ENCODE results near the gene PTPRU.
"Not testable (repeated sequence)": the region's sequence is repeated elsewhere in the genome, so short reads cannot be mapped to it uniquely, and the experiment has no call there.

The PTPRU gene

DNA sequence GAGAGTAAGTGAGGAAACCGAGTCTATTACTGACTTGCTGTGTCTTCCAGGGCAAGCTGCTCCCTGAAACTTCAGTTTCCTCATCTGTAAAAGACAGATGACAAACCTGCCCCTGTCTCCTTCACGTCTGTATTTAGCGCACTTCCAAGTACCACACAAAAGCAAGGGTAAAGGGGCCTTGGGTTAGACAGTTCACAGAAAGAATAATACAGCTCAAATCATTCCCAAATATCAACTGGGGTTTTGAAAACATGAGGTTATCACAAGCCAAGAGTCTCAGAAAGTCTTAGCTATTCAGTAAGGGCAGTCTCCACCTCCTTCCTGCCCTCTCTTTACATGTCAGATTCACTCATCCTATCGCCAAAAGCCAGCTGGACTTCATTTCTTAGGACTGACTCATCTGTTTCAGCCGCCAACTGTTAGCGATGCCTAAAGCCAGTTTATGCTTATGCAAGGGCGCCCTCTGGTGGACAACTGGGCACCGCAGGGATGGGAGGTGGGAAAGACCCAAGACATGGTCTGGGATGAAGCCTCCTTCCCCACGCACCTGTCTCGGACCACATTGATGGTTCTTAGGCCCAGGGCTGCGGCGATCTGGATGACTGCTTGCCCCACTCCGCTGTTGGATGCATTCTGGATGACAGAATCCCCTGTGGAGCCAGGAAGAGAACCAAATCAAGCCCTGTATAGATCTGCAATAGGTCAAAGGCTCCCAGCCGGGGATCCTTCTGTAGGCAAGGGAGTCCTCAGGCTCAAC lies 33.6 kb upstream of the PTPRU start:
- H3K4me1 ChIP-seq (ENCODE audit: insufficient read depth, low read length), result peaks cover 13% of the 10 kb centered on the region
- no peaks in the 10 kb centered on the region for H3K9me3 ChIP-seq (ENCODE audit: low read length)
- no peak overlapping the region for H3K4me3 ChIP-seq (ENCODE audit: low read depth in 1 of 2, low read length in 2 of 2)
- peaks cover 38% of the 10 kb centered on the region for H3K36me3 ChIP-seq (ENCODE audit: insufficient read depth, low read length)
- peak overlapping the region; percentile 65 for H3K27ac ChIP-seq (ENCODE audit: low read depth, low read length)
- no peaks in the 10 kb centered on the region for H3K27me3 ChIP-seq (ENCODE audit: control insufficient read depth in 1 of 2, insufficient read depth in 2 of 2, low read length in 2 of 2)
- H3K9ac ChIP-seq (ENCODE audit: low read length), result peak overlapping the region; percentile 41

DNA sequence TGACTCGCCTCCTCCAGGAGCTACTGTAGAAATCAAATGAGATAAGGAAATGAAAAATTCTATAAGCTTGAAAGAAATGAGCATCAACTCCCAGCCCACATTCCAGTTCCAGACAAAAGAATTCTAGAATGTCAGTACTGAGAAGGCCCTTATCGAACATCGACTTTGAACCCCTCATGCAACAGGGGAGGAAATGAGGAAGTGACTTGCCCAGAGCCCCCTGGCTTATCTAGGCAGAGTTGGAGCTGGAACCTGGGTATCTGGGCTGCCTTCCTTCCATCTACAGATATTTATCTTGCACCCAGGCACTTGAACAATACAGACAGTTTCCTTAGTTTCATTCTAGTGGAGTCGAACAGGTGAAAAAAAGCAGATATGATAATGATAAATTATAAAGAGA lies 27.9 kb upstream of the PTPRU start:
- no peaks in the 10 kb centered on the region for H3K9me3 ChIP-seq (ENCODE audit: low read length)
- no peak overlapping the region for H3K9ac ChIP-seq (ENCODE audit: low read length)
- H3K36me3 ChIP-seq (ENCODE audit: insufficient read depth, low read length), result peaks cover 38% of the 10 kb centered on the region
- H3K4me3 ChIP-seq (ENCODE audit: low read depth in 1 of 2, low read length in 2 of 2), result no peak overlapping the region
- H3K4me1 ChIP-seq (ENCODE audit: insufficient read depth, low read length), result no peaks in the 10 kb centered on the region
- H3K27me3 ChIP-seq (ENCODE audit: control insufficient read depth in 1 of 2, insufficient read depth in 2 of 2, low read length in 2 of 2), result no peaks in the 10 kb centered on the region
- H3K27ac ChIP-seq (ENCODE audit: low read depth, low read length), result no peak overlapping the region

DNA sequence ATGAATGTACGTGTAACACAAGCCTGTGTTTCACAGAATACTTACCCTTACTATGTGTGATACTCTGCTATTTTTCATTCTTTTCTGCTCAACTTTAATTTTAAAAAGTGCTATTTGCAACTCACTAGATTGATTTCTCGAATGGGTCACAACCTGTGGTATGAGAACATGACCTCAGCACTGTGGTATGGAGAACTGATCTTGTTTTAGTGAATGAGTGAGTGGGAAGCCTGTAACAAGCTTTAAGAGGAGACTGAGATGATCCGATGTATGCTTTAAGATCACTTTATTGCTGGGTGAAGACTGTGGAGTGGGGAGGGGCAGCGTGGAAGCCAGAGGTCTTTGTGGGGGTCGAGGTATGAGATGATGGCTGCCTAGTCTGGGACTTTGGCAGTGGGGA lies 27.1 kb upstream of the PTPRU start:
- Histone ChIP-seq H3K36me3 (ENCODE audit: insufficient read depth, low read length) (peaks cover 41% of the 10 kb centered on the region), H3K27ac (ENCODE audit: low read depth, low read length) (no peak overlapping the region), H3K9me3 (ENCODE audit: low read length) (no peaks in the 10 kb centered on the region), H3K4me3 (ENCODE audit: low read depth in 1 of 2, low read length in 2 of 2) (no peak overlapping the region), H3K27me3 (ENCODE audit: control insufficient read depth in 1 of 2, insufficient read depth in 2 of 2, low read length in 2 of 2) (no peaks in the 10 kb centered on the region), H3K4me1 (ENCODE audit: insufficient read depth, low read length) (no peaks in the 10 kb centered on the region), H3K9ac (ENCODE audit: low read length) (no peak overlapping the region)

DNA sequence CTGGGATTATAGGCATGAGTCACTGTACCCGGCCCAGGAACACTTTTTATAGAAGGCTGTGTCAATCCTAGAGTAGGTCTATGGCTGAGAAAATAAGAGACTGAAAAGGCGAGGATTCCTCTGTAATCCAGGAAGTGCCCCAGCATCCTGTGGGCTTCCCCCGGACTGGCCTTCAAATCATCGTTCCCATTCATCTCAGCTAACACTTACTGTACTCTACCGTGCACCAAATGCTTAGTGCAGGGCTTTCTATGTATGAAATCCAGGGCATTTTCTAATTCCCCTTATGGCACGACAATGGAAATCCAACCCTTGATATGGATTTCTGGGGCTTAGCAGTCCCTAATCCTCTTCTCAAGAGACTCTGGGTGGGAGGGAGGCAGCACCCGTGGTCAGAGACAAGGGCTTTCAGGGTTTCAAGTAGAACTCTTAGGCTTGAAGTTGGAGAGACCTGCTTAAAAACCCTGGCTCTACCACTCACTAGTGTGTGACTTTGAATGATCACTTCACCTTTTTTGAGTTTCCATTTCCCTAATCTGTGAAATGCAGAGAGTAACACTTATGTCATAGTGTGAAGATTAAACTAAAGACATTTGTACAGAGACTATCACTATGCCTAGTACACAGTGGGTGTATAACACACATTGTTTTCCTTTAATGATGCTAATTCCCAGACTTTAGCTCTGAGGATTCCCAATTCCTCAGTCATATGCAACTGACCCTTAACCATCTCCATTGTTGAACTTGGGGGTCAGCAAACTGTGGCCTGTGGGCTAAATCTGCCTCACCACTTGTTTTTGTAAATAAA lies 25.8 kb upstream of the PTPRU start:
- Histone ChIP-seq H3K9ac (ENCODE audit: low read length) (no peak overlapping the region), H3K27ac (ENCODE audit: low read depth, low read length) (no peak overlapping the region), H3K36me3 (ENCODE audit: insufficient read depth, low read length) (peaks cover 47% of the 10 kb centered on the region), H3K4me1 (ENCODE audit: insufficient read depth, low read length) (no peaks in the 10 kb centered on the region), H3K4me3 (ENCODE audit: low read depth in 1 of 2, low read length in 2 of 2) (no peak overlapping the region), H3K27me3 (ENCODE audit: control insufficient read depth in 1 of 2, insufficient read depth in 2 of 2, low read length in 2 of 2) (no peaks in the 10 kb centered on the region), H3K9me3 (ENCODE audit: low read length) (no peaks in the 10 kb centered on the region)

DNA sequence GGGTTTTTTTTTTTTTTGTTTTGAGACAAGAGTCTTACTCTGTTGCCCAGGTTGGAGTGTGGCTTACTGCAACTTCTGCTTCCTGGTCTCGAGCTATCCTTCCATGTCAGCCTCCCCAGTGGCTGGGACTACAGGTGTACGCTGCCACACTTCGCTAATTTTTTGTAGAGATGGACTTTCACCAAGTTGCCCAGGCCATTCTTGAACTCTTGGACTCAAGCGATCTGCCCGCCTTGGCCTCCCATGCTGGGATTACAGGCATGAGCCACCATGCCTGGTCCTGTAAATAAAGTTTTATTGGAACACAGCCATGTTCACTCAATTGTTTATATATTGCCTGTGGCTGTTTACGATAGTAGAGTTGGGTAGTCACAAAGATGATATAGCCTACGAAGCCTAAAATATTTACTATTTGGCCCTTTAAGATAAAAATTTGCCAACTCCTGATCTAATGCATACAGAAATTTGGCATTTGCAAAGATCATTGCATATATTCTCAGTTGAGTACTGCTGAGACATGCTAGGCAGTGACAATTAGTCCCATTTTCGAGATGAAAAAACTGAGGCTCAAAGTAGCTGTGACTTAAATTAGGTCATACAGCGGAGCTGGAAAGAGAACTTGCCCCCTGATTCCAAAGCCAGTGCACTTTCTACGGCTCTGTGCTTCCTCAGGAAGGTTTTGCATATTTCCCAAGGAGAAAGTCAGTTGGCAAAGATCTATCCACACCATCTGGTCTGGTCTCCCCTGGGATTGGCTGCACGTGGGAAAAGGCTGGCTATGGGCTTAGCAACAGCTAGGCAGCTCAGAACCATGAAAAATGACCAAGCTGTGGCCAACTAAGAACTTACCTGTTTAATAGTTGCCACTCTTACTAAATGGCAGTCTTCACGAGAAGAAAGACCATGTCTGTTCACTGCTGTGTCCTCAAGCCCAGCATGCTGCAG lies 25.0 kb upstream of the PTPRU start:
- Histone ChIP-seq H3K27me3 (ENCODE audit: control insufficient read depth in 1 of 2, insufficient read depth in 2 of 2, low read length in 2 of 2) (no peaks in the 10 kb centered on the region), H3K9ac (ENCODE audit: low read length) (no peak overlapping the region), H3K27ac (ENCODE audit: low read depth, low read length) (no peak overlapping the region), H3K36me3 (ENCODE audit: insufficient read depth, low read length) (peaks cover 46% of the 10 kb centered on the region), H3K9me3 (ENCODE audit: low read length) (no peaks in the 10 kb centered on the region), H3K4me1 (ENCODE audit: insufficient read depth, low read length) (no peaks in the 10 kb centered on the region), H3K4me3 (ENCODE audit: low read depth in 1 of 2, low read length in 2 of 2) (no peak overlapping the region)

DNA sequence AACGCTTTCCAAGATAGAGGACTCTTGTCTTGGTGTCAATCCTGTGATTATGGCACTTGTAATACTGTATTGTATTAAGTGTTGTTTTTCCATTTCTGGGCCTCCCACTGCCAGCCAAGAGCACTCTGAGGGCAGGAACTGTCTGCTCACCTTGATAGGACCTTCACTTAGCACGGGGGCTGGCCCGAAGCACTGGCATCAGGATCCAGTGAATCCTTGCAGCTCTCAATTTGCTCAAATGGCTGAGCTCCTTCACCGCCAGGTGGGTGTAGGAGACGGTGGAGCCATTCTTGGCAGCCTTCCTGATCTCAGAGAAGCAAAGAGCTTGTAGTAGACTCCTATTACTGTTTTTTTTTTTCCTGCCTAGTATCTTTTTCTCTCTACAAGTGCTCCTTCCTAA lies 23.3 kb upstream of the PTPRU start:
- Histone ChIP-seq H3K4me3 (ENCODE audit: low read depth in 1 of 2, low read length in 2 of 2) (no peak overlapping the region), H3K27ac (ENCODE audit: low read depth, low read length) (no peak overlapping the region), H3K9ac (ENCODE audit: low read length) (no peak overlapping the region), H3K27me3 (ENCODE audit: control insufficient read depth in 1 of 2, insufficient read depth in 2 of 2, low read length in 2 of 2) (no peaks in the 10 kb centered on the region), H3K36me3 (ENCODE audit: insufficient read depth, low read length) (peaks cover 42% of the 10 kb centered on the region), H3K9me3 (ENCODE audit: low read length) (no peaks in the 10 kb centered on the region), H3K4me1 (ENCODE audit: insufficient read depth, low read length) (no peaks in the 10 kb centered on the region)

DNA sequence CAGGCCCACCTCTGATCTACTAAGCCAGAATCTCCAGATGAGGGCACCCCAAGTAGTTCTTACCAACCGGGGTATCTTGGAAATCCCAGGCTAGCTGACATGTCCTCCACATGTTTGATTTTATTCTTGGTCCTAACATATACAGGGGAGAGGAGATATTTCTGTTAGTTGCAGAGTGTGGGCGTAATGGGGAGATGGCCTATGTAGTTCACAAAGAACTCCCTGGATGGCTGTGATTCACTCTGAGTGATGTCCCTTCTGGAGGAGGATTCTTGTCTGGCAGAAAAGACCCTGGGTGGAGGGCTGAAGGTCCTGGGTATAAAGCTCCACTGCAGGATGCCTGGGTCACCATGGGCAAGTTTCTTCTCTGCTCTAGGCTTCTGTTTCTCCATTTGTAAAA lies 18.7 kb upstream of the PTPRU start:
- no peak overlapping the region for H3K27ac ChIP-seq (ENCODE audit: low read depth, low read length)
- H3K9me3 ChIP-seq (ENCODE audit: low read length), result no peaks in the 10 kb centered on the region
- H3K36me3 ChIP-seq (ENCODE audit: insufficient read depth, low read length), result peaks cover 28% of the 10 kb centered on the region
- H3K9ac ChIP-seq (ENCODE audit: low read length), result no peak overlapping the region
- no peak overlapping the region for H3K4me3 ChIP-seq (ENCODE audit: low read depth in 1 of 2, low read length in 2 of 2)
- H3K4me1 ChIP-seq (ENCODE audit: insufficient read depth, low read length), result no peaks in the 10 kb centered on the region
- no peaks in the 10 kb centered on the region for H3K27me3 ChIP-seq (ENCODE audit: control insufficient read depth in 1 of 2, insufficient read depth in 2 of 2, low read length in 2 of 2)

DNA sequence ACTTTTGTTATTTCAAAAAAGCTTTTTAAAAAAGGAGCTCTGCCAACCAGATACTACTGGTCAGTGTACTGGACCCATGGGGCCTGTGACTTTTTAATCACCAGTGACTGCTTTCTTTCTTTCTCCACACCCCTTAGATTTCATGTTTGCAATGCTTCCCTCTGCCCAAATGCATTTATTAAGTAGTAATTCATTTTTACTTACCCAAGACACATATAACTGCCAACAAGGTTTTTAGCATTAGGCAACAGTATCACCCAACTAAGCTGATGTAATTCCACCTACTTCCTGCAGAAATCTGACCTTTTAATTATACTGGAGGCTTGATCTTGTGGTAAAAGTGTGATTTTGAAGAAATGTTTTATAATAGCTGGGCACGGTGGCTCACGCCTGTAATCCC lies 18.1 kb upstream of the PTPRU start:
- H3K9ac ChIP-seq (ENCODE audit: low read length), result no peak overlapping the region
- H3K4me3 ChIP-seq (ENCODE audit: low read depth in 1 of 2, low read length in 2 of 2), result no peak overlapping the region
- no peaks in the 10 kb centered on the region for H3K9me3 ChIP-seq (ENCODE audit: low read length)
- H3K36me3 ChIP-seq (ENCODE audit: insufficient read depth, low read length), result peaks cover 22% of the 10 kb centered on the region
- no peaks in the 10 kb centered on the region for H3K4me1 ChIP-seq (ENCODE audit: insufficient read depth, low read length)
- H3K27ac ChIP-seq (ENCODE audit: low read depth, low read length), result no peak overlapping the region
- no peaks in the 10 kb centered on the region for H3K27me3 ChIP-seq (ENCODE audit: control insufficient read depth in 1 of 2, insufficient read depth in 2 of 2, low read length in 2 of 2)

DNA sequence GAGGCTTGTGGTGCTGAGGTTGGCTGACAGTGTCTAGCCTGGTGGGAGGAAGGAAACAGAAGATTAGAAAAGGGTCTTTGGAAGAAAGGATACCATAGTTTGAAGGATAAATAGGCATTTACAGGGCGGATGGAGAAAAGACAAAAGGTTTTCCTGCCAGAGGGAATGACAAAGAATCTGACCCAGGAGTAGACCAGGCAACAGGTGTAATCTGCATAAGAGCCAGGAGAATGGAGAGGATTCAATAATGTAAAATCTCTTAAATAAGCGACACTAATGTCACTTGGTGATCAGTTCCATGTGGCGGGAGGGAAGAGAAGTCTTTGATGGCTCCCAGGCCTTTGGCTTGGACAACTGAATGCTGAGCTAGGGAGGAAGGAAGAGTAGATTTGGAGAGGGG lies 15.0 kb upstream of the PTPRU start:
- no peaks in the 10 kb centered on the region for H3K4me1 ChIP-seq (ENCODE audit: insufficient read depth, low read length)
- peaks cover 1% of the 10 kb centered on the region for H3K36me3 ChIP-seq (ENCODE audit: insufficient read depth, low read length)
- no peaks in the 10 kb centered on the region for H3K9me3 ChIP-seq (ENCODE audit: low read length)
- H3K4me3 ChIP-seq (ENCODE audit: low read depth in 1 of 2, low read length in 2 of 2), result no peak overlapping the region
- no peaks in the 10 kb centered on the region for H3K27me3 ChIP-seq (ENCODE audit: control insufficient read depth in 1 of 2, insufficient read depth in 2 of 2, low read length in 2 of 2)
- H3K27ac ChIP-seq (ENCODE audit: low read depth, low read length), result no peak overlapping the region
- no peak overlapping the region for H3K9ac ChIP-seq (ENCODE audit: low read length)

DNA sequence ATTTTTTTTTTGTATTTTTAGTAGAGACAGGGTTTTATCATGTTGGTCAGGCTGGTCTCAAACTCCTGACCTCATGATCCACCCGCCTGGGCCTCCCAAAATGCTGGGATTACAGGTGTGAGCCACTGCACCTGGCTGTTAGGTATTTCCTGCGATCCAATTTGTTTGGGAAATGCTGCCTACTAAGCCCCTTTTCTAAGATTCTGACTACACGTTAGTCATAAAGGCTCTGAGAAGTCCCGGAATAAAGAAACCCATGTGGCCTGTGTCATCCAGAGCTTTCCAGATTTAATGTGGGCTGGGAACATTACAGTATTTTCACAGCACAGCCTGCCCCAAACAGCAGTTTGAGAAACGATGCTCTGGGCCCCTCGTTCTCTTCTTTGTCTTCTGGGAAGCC lies 14.1 kb upstream of the PTPRU start:
- not testable (repeated sequence) for H3K9ac ChIP-seq (ENCODE audit: low read length); H3K4me3 ChIP-seq (ENCODE audit: low read depth in 1 of 2, low read length in 2 of 2); H3K4me1 ChIP-seq (ENCODE audit: insufficient read depth, low read length); H3K36me3 ChIP-seq (ENCODE audit: insufficient read depth, low read length); H3K27me3 ChIP-seq (ENCODE audit: control insufficient read depth in 1 of 2, insufficient read depth in 2 of 2, low read length in 2 of 2); H3K27ac ChIP-seq (ENCODE audit: low read depth, low read length); H3K9me3 ChIP-seq (ENCODE audit: low read length)

DNA sequence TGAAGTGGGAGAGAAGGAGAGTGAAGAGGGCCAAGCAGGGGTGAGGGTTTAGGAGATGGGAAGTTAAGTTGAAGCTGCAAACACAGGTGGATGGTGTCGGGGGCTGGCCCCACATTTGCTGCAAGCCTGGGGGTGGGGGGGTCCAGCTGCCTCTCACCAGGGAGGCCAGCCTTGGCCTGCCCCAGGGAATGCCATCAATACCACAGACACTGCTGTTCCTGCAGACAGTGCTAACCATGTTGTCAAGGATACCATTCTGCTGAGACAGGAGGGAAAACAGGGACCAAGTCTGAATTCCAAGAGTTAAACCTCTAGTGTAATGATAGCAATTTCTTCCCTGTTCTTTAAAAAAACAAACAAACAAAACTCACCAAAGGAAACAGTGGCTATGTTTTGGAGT lies 13.6 kb upstream of the PTPRU start:
- no peaks in the 10 kb centered on the region for H3K36me3 ChIP-seq (ENCODE audit: insufficient read depth, low read length)
- no peaks in the 10 kb centered on the region for H3K27me3 ChIP-seq (ENCODE audit: control insufficient read depth in 1 of 2, insufficient read depth in 2 of 2, low read length in 2 of 2)
- H3K27ac ChIP-seq (ENCODE audit: low read depth, low read length), result no peak overlapping the region
- no peak overlapping the region for H3K4me3 ChIP-seq (ENCODE audit: low read depth in 1 of 2, low read length in 2 of 2)
- no peaks in the 10 kb centered on the region for H3K9me3 ChIP-seq (ENCODE audit: low read length)
- no peaks in the 10 kb centered on the region for H3K4me1 ChIP-seq (ENCODE audit: insufficient read depth, low read length)
- no peak overlapping the region for H3K9ac ChIP-seq (ENCODE audit: low read length)
